NCI-H69 (cell line): ENCODE measurements around the gene FILIP1L.

Experiments used
- DNase-seq: peaks from one replicate; lab custom pipeline; 2025; lab: John Stamatoyannopoulos, UW

Gene FILIP1L

DNA sequence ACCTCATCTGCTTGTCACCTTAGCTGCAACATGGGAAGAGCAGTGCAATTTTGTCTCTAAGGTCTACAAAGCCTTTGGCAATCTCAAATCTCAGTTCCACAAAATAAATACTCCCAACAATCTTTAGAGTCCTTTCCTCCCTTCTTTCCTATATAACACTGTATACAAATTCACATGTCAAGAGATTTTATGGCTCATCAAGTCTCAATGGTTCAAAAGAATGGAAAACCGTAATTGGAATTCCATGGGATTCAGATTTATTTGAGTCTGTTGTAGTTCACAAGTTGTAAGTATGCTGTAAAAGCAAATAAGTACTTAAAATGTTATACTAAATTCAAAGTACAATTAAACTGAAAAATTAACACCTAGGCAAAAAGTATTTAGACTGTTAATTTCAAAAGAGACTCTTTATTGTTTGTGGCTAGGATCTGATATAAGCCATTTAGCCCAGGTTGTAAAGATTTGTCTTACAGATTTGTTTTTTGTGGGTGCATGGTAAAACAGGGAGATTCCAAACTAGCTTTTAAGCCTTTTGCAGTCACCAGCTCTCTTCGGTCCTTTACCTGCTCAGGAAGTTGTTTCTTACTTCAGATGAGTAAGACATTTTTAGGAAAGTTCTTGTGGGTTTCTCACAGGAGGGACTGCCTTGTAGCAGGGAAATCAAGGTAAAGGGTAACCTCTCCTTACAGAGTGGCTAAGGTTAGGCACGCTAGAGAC, 246.5 kb downstream of the FILIP1L start:
- DNase-seq: peak; percentile 6

DNA sequence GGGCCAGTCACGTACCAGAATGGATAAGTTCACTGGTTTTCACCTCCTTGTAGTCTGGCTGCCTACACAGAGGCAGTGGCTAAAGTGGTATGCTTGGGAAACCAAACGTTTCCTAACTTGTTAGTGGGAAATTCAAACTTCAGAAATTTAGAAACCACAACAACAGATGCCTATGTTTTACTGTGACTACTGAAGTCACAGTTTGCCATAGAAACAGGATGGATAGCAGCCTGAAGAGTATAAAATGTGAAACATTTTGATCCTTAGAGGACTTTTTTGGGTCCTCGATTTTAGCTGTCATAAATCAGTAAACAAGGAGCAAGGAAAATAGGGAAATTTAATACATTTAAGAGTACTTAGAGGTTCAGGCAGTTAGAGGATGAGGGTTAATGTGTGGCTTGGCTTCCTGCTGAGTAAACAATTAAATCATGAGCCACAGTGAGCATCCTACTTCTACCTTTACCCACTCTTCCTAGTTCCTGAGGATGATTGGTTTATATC, 248.0 kb downstream of the FILIP1L start:
- peak; percentile 70 for DNase-seq

- DNase-seq: peak; percentile 1
Measured at GRCh38 chr3:99865321-99865720, 249.0 kb downstream of the FILIP1L start.

DNA sequence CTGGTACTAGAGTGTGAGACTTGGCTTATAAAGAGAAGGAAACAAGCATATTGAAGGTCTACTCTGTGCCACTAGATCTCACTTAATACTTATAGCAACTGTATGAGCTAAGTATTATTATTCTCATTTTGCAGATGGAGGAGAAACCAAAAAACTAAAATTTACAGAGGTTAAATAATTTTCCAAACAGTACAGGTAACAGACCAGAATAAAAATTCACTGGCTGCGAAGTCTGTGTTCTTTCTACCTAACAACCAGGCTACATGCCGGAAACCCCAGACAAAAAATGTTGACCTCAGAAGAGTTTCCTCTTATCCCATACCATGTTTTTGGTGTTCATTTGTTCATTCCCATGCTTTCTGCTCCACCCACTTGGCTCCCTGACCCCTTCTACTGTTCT, 250.0 kb downstream of the FILIP1L start:
- no peak for DNase-seq

DNA sequence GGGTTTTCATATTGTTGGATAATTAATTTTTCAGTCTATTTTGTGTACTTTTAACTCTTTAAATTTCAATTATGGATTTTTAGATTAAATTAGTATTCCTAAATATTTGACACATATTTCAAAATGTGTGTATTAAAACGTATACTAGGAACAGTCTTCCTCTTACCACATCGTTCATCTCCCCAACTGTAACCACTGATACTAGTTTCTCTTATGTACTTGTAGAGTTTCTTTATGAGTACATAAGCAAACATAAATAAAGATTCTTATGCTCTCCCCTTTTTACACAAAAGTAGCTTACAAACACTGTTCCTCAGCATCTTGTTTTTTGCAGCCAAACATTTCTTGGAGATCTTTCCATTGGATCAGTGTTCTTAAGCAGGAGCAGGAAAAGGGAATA, 250.7 kb downstream of the FILIP1L start:
- DNase-seq: no peak

- no peak for DNase-seq
Measured at GRCh38 chr3:99863002-99863401, 251.3 kb downstream of the FILIP1L start.

- no peak for DNase-seq
Measured at GRCh38 chr3:99862208-99862607, 252.1 kb downstream of the FILIP1L start.

DNA sequence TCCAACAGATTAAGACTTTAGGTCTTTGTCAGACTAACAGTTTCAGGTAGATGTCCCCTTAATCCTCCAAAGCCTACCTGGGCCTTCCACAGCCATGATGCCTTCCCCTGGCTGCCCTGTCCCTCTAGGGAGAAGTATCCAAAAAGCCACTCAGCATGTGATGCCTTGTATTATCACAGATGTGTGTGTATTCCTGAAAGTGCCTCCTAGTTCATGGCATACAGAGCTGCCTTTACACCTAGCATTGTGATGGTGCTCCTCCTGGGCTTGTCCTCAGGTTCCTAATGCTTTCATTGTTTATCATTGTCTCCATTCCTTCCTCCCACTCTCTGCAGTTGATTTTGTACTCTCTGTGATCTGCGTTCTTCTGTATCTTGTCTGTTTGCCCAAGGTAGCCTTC, 253.1 kb downstream of the FILIP1L start:
- no peak for DNase-seq

- no peak for DNase-seq
Measured at GRCh38 chr3:99859825-99860224, 254.5 kb downstream of the FILIP1L start.

- DNase-seq: no peak
Measured at GRCh38 chr3:99858469-99858868, 255.8 kb downstream of the FILIP1L start.

DNA sequence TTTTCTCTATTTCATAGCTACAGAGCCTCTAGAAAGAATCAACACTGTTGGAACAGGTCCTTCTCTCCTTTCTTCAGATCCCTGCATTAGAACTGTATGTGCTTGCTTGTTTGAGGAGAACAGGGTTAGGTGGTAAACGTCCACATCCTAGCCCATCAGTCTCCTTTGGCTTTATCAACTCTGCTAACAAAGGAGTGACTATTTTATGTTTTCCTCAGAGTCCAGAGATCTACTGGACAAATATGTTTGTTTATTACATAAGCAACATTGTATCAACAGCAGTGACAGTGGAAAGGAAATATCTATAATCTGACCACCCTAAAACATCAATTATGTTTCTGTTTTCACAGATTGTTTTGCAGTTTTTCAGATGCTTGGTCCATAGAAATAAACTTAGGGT, 257.0 kb downstream of the FILIP1L start:
- DNase-seq: no peak

DNA sequence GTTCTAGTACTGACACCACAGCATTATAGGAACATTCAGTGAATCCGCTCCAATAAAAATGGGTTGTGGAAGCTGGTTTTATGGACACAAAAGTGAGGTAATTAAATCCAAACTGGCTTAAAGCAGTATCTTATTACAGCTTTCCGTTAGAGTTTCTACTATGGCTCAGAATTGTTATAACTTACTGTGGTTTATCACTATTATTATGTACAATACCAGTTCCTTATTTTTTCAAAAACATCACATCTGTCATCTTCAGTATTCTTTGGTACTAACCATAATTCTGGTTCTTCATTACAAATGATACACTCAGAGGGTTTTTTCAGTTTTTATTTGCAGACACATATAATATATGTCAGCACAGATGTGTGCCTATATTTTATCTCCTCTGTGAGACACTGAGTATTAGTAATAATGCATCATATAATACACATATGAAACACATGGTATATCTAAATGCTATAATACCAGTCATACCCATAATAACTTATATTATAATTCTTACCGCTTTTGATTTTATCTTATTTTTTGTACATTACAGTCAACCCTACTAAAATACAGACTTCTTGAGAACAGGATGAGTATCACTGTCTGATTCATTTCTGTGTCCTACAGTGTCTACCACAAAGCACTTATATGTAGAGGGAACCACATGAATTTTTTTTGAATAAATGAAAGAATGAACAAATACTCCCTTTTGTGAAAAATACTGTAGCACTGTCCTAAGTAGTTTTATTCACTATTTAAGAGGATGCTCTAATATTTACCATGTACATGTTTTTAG, 257.7 kb downstream of the FILIP1L start:
- DNase-seq: peak; percentile 16

GRCh38 chr3:99855900-99856299, 258.4 kb downstream of the FILIP1L start:
- DNase-seq: no peak

GRCh38 chr3:99854756-99855298, 259.5 kb downstream of the FILIP1L start:
- DNase-seq: peak; percentile 38

GRCh38 chr3:99852851-99853250, 261.4 kb downstream of the FILIP1L start:
- no peak for DNase-seq

- peak; percentile 81 for DNase-seq
Measured at GRCh38 chr3:99851955-99852354, 262.3 kb downstream of the FILIP1L start.

DNA sequence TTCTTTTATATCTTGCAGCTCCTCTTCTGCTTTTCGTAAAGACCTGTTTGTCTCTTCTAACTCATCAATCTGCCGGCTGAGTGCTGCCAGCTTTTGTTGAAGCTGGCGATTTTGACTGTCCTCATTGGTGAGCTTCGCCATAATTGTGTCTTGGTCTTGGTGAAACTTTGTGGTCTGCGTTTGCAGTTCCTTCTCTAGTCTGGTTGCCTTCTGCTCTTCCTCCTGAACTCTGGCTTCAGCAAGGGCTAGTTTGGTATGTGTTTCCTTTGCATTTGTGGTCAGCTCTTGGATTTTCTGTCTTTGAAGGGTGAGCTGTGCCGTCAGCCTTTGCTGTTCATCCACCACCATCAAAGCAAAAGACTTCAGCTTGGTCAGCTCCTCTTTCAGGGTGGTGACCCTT, 263.7 kb downstream of the FILIP1L start:
- DNase-seq: no peak

DNA sequence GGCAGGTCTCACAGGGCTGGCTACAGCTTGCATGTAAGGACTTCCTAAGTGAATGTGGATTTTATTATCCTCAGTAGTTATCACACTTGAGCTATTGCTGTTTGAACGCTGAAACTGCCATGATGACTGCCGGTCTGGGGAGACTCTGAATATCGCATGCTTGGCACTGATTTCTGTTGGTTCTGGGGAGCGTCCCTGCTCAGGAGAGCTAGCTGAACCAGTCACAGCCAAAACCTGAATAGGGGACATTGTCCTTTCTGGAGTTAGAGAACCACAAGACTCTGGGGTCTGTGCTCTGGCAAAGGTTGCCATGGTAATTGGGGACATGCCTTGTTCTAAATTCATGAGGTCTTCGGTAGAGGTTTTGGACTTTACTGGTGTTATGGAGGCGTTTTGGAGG, 265.9 kb downstream of the FILIP1L start:
- DNase-seq: no peak

DNA sequence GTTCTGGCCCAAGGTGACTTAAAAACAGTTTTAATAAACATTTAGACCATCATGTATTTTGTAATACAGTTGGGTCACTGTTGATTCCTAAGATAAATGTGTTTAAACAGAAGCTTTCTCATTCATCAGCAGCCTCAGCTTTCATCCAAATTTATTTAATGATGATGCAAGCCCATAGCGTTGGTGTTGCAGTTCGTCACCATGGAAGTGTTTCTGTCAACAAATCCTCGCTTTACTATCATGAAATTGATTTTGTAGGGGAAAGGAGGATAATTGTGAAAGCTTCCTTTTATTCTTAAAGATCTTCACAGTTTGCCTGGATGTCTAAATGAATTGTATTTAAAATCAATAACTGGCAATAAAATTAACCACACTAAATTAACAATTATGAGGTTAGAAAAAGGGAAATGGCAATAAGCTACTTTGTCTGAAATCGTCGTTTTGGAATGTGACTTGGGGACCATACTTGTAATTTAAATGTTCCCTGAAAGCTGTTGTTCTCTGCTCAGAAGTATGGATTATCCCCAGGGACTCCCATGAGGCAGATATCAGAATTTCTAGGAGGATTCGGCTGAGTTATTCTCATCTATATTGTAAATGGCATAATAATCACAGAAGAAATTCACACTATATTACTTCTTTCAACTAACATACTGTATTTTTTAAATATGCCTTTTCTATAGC, 267.7 kb downstream of the FILIP1L start:
- DNase-seq: peak; percentile 21

DNA sequence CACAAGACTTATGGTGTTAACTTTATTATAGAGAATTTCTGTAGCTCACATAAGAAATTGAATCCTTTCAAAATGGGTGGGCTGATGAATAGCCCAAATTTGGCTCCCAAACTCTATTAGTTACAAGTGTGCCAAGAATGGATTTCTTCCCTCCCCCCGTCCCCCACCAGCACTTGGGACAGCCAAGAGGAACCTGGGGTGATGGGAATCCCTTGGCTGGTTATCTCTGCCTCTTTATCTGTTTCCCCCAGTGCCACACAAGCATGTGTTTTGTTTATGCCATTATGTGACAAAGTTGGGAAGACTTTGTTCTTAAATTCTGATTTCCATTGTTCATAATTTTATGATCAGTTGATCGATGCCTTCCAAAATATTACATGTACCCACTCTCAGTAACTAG, 268.3 kb downstream of the FILIP1L start:
- DNase-seq: no peak

DNA sequence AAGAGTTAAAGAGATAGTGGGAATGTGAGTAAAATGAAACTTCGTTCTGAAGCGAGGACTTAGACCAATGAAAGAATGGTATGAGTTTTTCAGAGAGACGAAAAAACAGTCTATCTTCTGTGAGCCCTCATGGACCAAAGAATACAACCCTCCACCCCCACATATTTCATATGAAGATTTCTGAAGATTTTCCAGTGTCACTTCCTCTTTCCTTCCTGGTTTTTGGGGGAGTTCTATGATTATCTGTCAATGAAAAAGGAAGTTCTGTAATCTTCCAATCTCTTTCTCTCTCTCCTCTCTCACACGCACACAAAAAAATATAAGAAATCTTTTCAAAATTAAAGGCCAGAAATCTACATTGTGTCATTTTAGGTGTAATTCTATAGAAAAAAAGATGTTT, 269.0 kb downstream of the FILIP1L start:
- DNase-seq: no peak

DNA sequence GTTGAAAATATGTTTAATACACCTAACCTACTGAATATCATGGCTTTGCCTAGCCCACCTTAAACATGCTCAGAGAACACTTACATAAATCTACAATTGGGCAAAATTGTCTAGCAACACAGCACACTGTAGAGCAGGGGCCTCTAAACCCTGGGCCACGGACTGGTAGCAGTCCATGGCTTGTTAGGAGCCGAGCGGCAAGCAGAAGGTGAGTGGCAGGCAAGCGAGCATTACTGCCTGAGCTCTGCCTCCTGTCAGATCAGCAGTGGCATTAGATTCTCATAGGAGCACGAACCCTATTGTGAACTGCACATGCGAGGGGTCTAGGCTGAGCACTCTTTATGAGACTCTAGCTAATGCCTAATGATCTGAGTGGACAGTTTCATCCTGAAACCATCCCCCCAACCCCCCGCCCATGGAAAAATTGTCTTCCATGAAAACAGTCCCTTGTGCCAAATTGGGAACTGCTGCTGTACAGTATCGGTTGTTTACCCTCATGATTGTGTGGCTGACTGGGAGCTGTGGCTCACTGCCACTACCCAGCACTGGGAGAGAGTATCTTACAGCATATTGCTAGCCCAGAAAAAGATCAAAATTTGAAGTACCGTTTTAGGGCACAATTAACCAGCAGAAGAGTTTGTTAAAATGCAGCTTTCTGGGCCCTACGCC, 270.6 kb downstream of the FILIP1L start:
- peak; percentile 41 for DNase-seq
